ENCODE data around the gene YARS2.

DNA sequence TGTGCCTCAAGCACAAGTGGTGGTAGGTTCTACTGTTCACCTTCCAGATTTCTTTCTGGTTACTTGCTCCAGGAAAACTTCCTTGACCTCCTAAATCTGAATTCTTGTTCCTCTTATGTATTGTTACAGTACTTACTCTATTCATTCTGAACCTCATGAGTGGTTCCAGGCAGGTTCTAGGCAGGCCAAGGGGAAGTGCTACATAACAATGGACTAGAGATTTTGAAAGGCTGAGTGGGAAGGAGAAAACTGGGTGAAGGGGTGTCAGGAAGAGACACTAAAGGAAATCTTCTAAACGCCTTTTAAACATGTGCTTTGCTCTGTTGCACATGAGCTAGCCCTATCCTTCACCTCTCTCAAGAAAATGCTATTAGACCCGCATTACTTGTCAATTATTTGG, 1.6 kb downstream of the YARS2 start:
- no peak for TF ChIP-seq CTCF (IDR thresholded peaks at IDR 0.05)
- no peak for TF ChIP-seq POLR2A (IDR thresholded peaks at IDR 0.05)

All from testis (tissue), 2 donors.